ENCODE results near the gene RARG. TPM values are rescaled to one million over a fixed set of nuclear protein-coding genes. Genes with fewer than 3 reads are reported as not detected.

Gene RARG
- total and polyA plus RNA-seq, 2 donors (not counting 3 experiments of a cell fraction or from before 2014, with no cell fraction given), result 9.9 to 19.5 TPM

GRCh38 chr12:53239643-53240258 lies 7.7 kb upstream of the RARG start:
- no peak for DNase-seq (ENCODE audit: low read depth, low spot score)
- Histone ChIP-seq H3K9me3 (replicated peaks; ENCODE audit: control insufficient read depth, insufficient read depth, low read length) (no peaks in the 10 kb centered on the region), H4K20me1 (replicated peaks; ENCODE audit: control insufficient read depth, extremely low read depth, insufficient read depth, low read length) (no peaks in the 10 kb centered on the region), H3K4me2 (ENCODE audit: insufficient read depth, low read length) (no peak overlapping the region), H3K9me1 (replicated peaks; ENCODE audit: control insufficient read depth, extremely low read depth, insufficient read depth, low read length) (no peaks in the 10 kb centered on the region), H3K9ac (replicated peaks; ENCODE audit: extremely low read depth, insufficient read depth, low read length) (no peak overlapping the region), H3K36me3 (ENCODE audit: control insufficient read depth in 2 of 2, extremely low read depth in 1 of 2, insufficient read depth in 2 of 2, low read length in 2 of 2) (no peaks in the 10 kb centered on the region), H3K4me3 (replicated peaks in 1 of 3; ENCODE audit: insufficient read depth in 1 of 3, low read depth in 1 of 3, low read length in 3 of 3) (no peak overlapping the region), H3K4me1 (ENCODE audit: control insufficient read depth, extremely low read depth, insufficient read depth, low read length) (no peaks in the 10 kb centered on the region), H2AFZ (ENCODE audit: low read depth, low read length) (no peak overlapping the region), H3K27ac (ENCODE audit: insufficient read depth, low read depth, low read length) (no peak overlapping the region), H3K27me3 (ENCODE audit: control insufficient read depth in 2 of 2, insufficient read depth in 2 of 2, low read length in 2 of 2) (peaks cover 16 to 22% of the 10 kb centered on the region in 2 experiments), H3K79me2 (ENCODE audit: control insufficient read depth, insufficient read depth, low read length) (no peaks in the 10 kb centered on the region)
- no TSS peak for BruUV-seq (replicated peaks)
- ChIA-PET POLR2A (no interaction called here), CTCF (interaction anchor here (0.6 to 8.0 kb wide), 5 partner anchors 19 to 164 kb away, joined by 3 to 38 read pairs (median 3); no protein-coding TSS in a partner anchor)
- no peak for FAIRE-seq
- dilution Hi-C loops (cut with MboI; ENCODE audit: extremely low pct_ligation_motif_present, low sequenced_read_pairs) (no loop called here), intact Hi-C loops (cut with micrococcal nuclease) (no loop called here)
- no peak for TF ChIP-seq POLR2A (IDR thresholded peaks at IDR 0.05; ENCODE audit: low read depth, low read length)
- TF ChIP-seq EZH2 (IDR thresholded peaks at IDR 0.05; ENCODE audit: borderline replicate concordance, low read depth, low read length, severe bottlenecking), result no peak
- TF ChIP-seq MYC (IDR thresholded peaks at IDR 0.05; ENCODE audit: low read depth, low read length), result no peak
- no peak for TF ChIP-seq POLR2AphosphoS5 (IDR thresholded peaks at IDR 0.05; ENCODE audit: insufficient read depth, low read depth, low read length)
- TF ChIP-seq MAX (IDR thresholded peaks at IDR 0.05; ENCODE audit: insufficient read depth, insufficient read length), result no peak
- TF ChIP-seq CTCF (IDR thresholded peaks at IDR 0.05; ENCODE audit: extremely low read depth in 1 of 2, insufficient read depth in 1 of 2, low read depth in 1 of 2, low read length in 2 of 2), result no peak
- no peak for TF ChIP-seq GATA2 (IDR thresholded peaks at IDR 0.05; ENCODE audit: insufficient read depth, insufficient read length, low read depth, low read length)
- TF ChIP-seq JUN (IDR thresholded peaks at IDR 0.05; ENCODE audit: borderline replicate concordance, insufficient read depth, insufficient read length, low read depth), result no peak
- TF ChIP-seq FOS (IDR thresholded peaks at IDR 0.05; ENCODE audit: borderline replicate concordance, insufficient read depth, low read length), result no peak
